Measurements from ENCODE around the gene TMEM151B. TPM values are rescaled to one million over a fixed set of nuclear protein-coding genes. Genes with fewer than 3 reads are reported as not detected.

The TMEM151B gene
- polyA plus RNA-seq, 2 of the 4 experiments (the other 2 are of a cell fraction): 0.01 TPM; not detected in 1

DNA sequence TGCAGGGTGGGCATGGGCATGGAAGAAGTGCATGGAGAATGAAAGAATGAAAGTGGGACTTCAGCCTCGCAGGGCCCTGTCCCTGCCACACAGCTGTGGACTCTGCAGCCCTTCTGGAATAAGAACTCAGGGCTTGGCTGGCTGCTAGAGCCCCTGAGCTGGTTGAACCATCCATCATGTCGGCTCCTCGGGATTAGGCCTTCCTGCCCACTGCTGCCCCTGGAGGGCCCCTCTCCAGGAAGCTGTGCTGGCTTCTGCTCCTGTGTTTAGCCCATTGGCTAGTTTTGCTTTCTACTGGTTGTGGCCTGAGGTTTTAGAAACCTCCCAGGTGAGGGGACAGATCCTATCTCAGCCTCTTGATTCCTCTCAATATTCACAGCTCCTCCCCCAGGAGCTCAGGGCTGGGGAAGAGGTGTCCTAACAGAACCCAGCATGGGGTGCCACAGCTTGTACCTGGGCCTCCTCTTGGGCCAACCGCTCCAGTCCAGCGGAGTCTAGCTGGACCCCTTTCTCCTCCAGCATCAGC, 35.0 kb downstream of the TMEM151B start:
- Histone ChIP-seq H3K4me1 (no peaks in the 10 kb centered on the region), H3K4me2 (no peak overlapping the region), H3K27ac (no peak overlapping the region), H3K4me3 (no peak overlapping the region), H3K9me3 (no peaks in the 10 kb centered on the region)
- no peak; a peak in 1 of 6 replicates for ATAC-seq
- no peak for FAIRE-seq
- 81% methylated on average over 3 of the region's 5 CpGs for WGBS (ENCODE audit: missing lambda C conversion rate)
- ChIA-PET CTCF (interaction anchor here (0.8 to 6.1 kb wide), 14 partner anchors 7 to 133 kb away, joined by 3 to 44 read pairs (median 5); partner anchors contain the start of genes AARS2, SLC35B2 and TMEM151B), POLR2A (interaction anchor here (0.5 to 1.3 kb wide), 2 partner anchors 9 to 112 kb away, joined by 4 to 6 read pairs; no protein-coding TSS in a partner anchor)
- no peak for TF ChIP-seq ZFP36 (IDR thresholded peaks at IDR 0.05; ENCODE audit: borderline replicate concordance, partially characterized antibody)
- no peak for TF ChIP-seq PHF8 (IDR thresholded peaks at IDR 0.05; ENCODE audit: borderline replicate concordance, low read depth)
- no peak for TF ChIP-seq HEYL (CRISPR knock-in tag; IDR thresholded peaks at IDR 0.05)
- no peak for TF ChIP-seq CBX2 (IDR thresholded peaks at IDR 0.05; ENCODE audit: borderline replicate concordance, low read depth)
- no peak for TF ChIP-seq FOSB (CRISPR knock-in tag; IDR thresholded peaks at IDR 0.05)
- no peak for TF ChIP-seq NFE2L2 (conservative IDR thresholded peaks at IDR 0.05; ENCODE audit: low read length)
- no peak for TF ChIP-seq HOXB5 (CRISPR knock-in tag; IDR thresholded peaks at IDR 0.05)
- TF ChIP-seq RFX5 (IDR thresholded peaks at IDR 0.05): no peak
- TF ChIP-seq NR3C1 (IDR thresholded peaks at IDR 0.05): no peak
- no peak for TF ChIP-seq HOXA7 (CRISPR knock-in tag; IDR thresholded peaks at IDR 0.05)
- no peak for TF ChIP-seq GATA3 (IDR thresholded peaks at IDR 0.05; ENCODE audit: borderline replicate concordance)
- TF ChIP-seq HOXB13 (CRISPR knock-in tag; IDR thresholded peaks at IDR 0.05; ENCODE audit: low read depth): no peak
- DNase-seq (ENCODE audit: low read depth in 1 of 2, low spot score in 1 of 2): no peak

DNA sequence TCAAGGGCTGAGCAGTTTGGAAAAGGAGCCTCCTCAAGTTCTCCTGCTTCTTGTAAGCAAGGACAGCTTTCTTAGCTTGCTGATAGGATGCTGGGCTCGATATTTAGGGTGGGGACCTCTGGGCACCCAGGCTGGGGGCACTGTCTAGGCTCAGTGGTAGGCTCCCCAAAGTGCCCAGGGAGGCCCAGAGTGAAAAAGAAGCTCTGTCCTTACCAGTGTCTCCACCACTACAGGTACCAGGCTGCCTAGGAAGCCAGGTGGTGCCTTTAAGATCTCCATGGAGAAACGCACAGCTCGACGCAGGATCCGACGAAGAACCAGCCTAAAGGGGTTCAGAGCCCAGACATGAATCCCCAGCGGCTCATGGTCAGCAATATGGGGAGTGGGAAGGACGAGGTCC, 36.5 kb downstream of the TMEM151B start:
- no peak for FAIRE-seq
- POLR2A ChIA-PET: no interaction called here
- H3K4me2 ChIP-seq: no peak overlapping the region
- no peak for DNase-seq (ENCODE audit: low read depth in 1 of 2, low spot score in 1 of 2)
- H3K4me3 ChIP-seq: no peak overlapping the region
- WGBS (ENCODE audit: missing lambda C conversion rate): 86% methylated on average over 7 of the region's 8 CpGs
- CTCF ChIA-PET: interaction anchor here (1.0 to 6.1 kb wide), 3 partner anchors 11 to 38 kb away, joined by 3 to 44 read pairs (median 23); partner anchors contain the start of gene TMEM151B
- no peak for TF ChIP-seq RCOR1 (IDR thresholded peaks at IDR 0.05; ENCODE audit: low read depth, low read length)
- TF ChIP-seq, protein P1, sequence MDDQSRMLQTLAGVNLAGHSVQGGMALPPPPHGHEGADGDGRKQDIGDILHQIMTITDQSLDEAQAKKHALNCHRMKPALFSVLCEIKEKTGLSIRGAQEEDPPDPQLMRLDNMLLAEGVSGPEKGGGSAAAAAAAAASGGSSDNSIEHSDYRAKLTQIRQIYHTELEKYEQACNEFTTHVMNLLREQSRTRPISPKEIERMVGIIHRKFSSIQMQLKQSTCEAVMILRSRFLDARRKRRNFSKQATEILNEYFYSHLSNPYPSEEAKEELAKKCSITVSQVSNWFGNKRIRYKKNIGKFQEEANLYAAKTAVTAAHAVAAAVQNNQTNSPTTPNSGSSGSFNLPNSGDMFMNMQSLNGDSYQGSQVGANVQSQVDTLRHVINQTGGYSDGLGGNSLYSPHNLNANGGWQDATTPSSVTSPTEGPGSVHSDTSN (IDR thresholded peaks at IDR 0.05): no peak
- no peak for TF ChIP-seq JUNB (IDR thresholded peaks at IDR 0.05)
- no peak for TF ChIP-seq KDM1A (IDR thresholded peaks at IDR 0.05; ENCODE audit: low read depth)
- TF ChIP-seq, protein P2, sequence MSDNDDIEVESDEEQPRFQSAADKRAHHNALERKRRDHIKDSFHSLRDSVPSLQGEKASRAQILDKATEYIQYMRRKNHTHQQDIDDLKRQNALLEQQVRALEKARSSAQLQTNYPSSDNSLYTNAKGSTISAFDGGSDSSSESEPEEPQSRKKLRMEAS (IDR thresholded peaks at IDR 0.05): no peak
- TF ChIP-seq ZC3H11A (IDR thresholded peaks at IDR 0.05): no peak
- TF ChIP-seq POLR2A (IDR thresholded peaks at IDR 0.05; ENCODE audit: low read length): no peak
- TF ChIP-seq TP53 (CRISPR knock-in tag; IDR thresholded peaks at IDR 0.05): no peak
- TF ChIP-seq EHF (CRISPR knock-in tag; IDR thresholded peaks at IDR 0.05): no peak
- no peaks in the 10 kb centered on the region for H3K9me3 ChIP-seq
- no peak for ATAC-seq
- no peaks in the 10 kb centered on the region for H3K4me1 ChIP-seq
- no peak overlapping the region for H3K27ac ChIP-seq

DNA sequence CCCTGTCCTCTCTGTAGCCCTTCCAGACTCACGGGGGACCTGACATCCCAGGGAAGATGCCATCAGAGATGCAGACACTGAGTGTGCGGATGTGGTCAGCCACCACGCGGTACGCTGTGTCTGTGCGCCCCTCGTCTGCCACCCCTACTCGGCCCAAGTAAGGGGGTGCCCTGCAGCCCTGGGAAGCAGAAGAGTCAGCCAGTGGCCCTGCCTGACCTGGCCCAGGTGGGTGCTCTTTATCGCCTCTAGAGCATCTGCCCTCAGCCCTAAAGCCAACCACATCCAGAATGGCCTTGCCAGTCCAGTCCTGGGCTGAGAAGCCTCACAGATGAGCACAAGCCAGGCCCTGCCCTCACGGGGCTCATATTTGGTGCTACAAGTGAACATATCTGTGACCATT, 37.0 kb downstream of the TMEM151B start:
- POLR2A ChIA-PET: no interaction called here
- Histone ChIP-seq H3K27ac (no peak overlapping the region), H3K4me3 (no peak overlapping the region), H3K4me2 (no peak overlapping the region), H3K9me3 (no peaks in the 10 kb centered on the region), H3K4me1 (peaks cover 4% of the 10 kb centered on the region; the same call in 2 of the 3 replicates)
- ATAC-seq (no peak), FAIRE-seq (no peak), DNase-seq (ENCODE audit: low read depth in 1 of 2, low spot score in 1 of 2) (no peak)
- CTCF ChIA-PET: interaction anchor here (1.0 to 3.2 kb wide), 3 partner anchors 11 to 40 kb away, joined by 3 to 23 read pairs (median 3); no protein-coding TSS in a partner anchor
- TF ChIP-seq ZNF302 (CRISPR knock-in tag; IDR thresholded peaks at IDR 0.05) (no peak), TP53 (CRISPR knock-in tag; IDR thresholded peaks at IDR 0.05) (no peak), KDM5A (IDR thresholded peaks at IDR 0.05) (no peak), JUN (IDR thresholded peaks at IDR 0.05) (no peak), NFE2L2 (conservative IDR thresholded peaks at IDR 0.05; ENCODE audit: low read length) (no peak), PHF8 (IDR thresholded peaks at IDR 0.05; ENCODE audit: borderline replicate concordance, low read depth) (no peak), MYC (IDR thresholded peaks at IDR 0.05; ENCODE audit: borderline replicate concordance, low read length) (no peak), RCOR1 (IDR thresholded peaks at IDR 0.05; ENCODE audit: low read depth, low read length) (no peak), CEBPB (IDR thresholded peaks at IDR 0.05) (no peak)
- TF ChIP-seq, protein P3, sequence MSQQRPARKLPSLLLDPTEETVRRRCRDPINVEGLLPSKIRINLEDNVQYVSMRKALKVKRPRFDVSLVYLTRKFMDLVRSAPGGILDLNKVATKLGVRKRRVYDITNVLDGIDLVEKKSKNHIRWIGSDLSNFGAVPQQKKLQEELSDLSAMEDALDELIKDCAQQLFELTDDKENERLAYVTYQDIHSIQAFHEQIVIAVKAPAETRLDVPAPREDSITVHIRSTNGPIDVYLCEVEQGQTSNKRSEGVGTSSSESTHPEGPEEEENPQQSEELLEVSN (IDR thresholded peaks at IDR 0.05; ENCODE audit: borderline replicate concordance, low read depth): no peak
- TF ChIP-seq, protein P4, sequence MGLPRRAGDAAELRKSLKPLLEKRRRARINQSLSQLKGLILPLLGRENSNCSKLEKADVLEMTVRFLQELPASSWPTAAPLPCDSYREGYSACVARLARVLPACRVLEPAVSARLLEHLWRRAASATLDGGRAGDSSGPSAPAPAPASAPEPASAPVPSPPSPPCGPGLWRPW (IDR thresholded peaks at IDR 0.05): no peak
- TF ChIP-seq, protein P5, sequence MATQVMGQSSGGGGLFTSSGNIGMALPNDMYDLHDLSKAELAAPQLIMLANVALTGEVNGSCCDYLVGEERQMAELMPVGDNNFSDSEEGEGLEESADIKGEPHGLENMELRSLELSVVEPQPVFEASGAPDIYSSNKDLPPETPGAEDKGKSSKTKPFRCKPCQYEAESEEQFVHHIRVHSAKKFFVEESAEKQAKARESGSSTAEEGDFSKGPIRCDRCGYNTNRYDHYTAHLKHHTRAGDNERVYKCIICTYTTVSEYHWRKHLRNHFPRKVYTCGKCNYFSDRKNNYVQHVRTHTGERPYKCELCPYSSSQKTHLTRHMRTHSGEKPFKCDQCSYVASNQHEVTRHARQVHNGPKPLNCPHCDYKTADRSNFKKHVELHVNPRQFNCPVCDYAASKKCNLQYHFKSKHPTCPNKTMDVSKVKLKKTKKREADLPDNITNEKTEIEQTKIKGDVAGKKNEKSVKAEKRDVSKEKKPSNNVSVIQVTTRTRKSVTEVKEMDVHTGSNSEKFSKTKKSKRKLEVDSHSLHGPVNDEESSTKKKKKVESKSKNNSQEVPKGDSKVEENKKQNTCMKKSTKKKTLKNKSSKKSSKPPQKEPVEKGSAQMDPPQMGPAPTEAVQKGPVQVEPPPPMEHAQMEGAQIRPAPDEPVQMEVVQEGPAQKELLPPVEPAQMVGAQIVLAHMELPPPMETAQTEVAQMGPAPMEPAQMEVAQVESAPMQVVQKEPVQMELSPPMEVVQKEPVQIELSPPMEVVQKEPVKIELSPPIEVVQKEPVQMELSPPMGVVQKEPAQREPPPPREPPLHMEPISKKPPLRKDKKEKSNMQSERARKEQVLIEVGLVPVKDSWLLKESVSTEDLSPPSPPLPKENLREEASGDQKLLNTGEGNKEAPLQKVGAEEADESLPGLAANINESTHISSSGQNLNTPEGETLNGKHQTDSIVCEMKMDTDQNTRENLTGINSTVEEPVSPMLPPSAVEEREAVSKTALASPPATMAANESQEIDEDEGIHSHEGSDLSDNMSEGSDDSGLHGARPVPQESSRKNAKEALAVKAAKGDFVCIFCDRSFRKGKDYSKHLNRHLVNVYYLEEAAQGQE (IDR thresholded peaks at IDR 0.05): no peak
- WGBS (ENCODE audit: missing lambda C conversion rate): 93% methylated on average over 3 of the region's 10 CpGs
